ENCODE data around the gene STAG1. TPM values are rescaled to one million over a fixed set of nuclear protein-coding genes. Genes with fewer than 3 reads are reported as not detected.
A peak's percentile ranks its signal among the peaks of the same experiment; 100 is the strongest.
"Not testable (repeated sequence)": the region's sequence is repeated elsewhere in the genome, so short reads cannot be mapped to it uniquely, and the experiment has no call there.

Gene STAG1
- total RNA-seq, 1 donor = 58.6 TPM

DNA sequence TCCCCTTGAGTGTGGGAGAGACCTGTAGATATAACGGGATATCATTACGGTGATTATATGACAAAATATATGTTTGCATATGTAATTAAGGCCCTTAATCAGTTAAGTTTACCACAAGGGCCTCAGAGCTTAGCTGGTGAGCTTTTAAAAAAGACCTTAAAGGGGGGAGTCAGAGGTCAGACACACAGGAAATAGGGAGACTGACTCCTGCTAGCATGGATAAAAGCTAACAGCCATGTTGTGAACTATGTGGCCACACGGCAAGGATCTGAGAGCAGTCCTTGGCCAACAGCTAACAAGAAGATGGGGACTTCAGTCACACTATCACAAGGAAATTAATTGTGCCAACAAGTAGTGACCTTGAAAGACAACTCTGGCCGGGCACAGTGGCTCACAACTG is 3.1 kb downstream of the STAG1 start:
- Histone ChIP-seq H3K36me3 (ENCODE audit: insufficient read depth, low read length) (no peaks in the 10 kb centered on the region), H3K4me2 (ENCODE audit: insufficient read depth, low read length) (peak overlapping the region; percentile 39)

DNA sequence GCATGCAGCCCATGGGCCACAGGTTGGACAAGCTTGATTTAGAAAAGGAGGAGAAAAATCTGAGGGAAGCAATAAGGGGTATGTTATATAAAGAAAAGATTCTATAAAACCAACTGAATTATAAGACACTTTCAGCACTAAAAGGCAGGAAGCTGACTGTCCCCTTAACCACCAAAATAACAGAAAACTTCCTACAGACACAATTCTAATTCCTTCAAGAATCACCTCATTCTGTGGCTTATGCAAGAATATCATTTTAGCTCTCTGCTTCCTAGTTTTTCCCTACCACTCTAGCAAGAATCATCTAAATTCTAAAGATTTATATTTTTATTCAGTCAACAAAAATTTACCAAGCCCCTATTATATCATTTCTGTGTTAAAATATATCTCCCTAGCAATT is 6.3 kb downstream of the STAG1 start:
- H3K4me1 ChIP-seq (ENCODE audit: insufficient read depth, low read length) = peaks cover 28% of the 10 kb centered on the region

More for the DNA sequence above, 3.1 kb downstream of the STAG1 start:
- peak overlapping the region; percentile 96 for H3K27ac ChIP-seq (ENCODE audit: low read depth, low read length)
- H3K4me3 ChIP-seq (ENCODE audit: insufficient read depth, low read length) = no peak overlapping the region
- peaks cover 29% of the 10 kb centered on the region for H3K4me1 ChIP-seq (ENCODE audit: insufficient read depth, low read length)
- no peak for DNase-seq (ENCODE audit: insufficient read length, low spot score, missing footprints)
- no peaks in the 10 kb centered on the region for H3K9me3 ChIP-seq (ENCODE audit: low read depth, low read length)
- no peaks in the 10 kb centered on the region for H4K20me1 ChIP-seq (ENCODE audit: insufficient read depth, low read length)
- H3K27me3 ChIP-seq (ENCODE audit: insufficient read depth, low read length) = no peaks in the 10 kb centered on the region
- TF ChIP-seq, protein P1, sequence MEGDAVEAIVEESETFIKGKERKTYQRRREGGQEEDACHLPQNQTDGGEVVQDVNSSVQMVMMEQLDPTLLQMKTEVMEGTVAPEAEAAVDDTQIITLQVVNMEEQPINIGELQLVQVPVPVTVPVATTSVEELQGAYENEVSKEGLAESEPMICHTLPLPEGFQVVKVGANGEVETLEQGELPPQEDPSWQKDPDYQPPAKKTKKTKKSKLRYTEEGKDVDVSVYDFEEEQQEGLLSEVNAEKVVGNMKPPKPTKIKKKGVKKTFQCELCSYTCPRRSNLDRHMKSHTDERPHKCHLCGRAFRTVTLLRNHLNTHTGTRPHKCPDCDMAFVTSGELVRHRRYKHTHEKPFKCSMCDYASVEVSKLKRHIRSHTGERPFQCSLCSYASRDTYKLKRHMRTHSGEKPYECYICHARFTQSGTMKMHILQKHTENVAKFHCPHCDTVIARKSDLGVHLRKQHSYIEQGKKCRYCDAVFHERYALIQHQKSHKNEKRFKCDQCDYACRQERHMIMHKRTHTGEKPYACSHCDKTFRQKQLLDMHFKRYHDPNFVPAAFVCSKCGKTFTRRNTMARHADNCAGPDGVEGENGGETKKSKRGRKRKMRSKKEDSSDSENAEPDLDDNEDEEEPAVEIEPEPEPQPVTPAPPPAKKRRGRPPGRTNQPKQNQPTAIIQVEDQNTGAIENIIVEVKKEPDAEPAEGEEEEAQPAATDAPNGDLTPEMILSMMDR (IDR thresholded peaks at IDR 0.05; ENCODE audit: extremely low read depth, low read depth, low read length) = no peak
- peak overlapping the region; percentile 51 for H2AFZ ChIP-seq (ENCODE audit: low read length)
- H3K79me2 ChIP-seq (ENCODE audit: insufficient read depth, low read length) = peaks cover 66% of the 10 kb centered on the region

DNA sequence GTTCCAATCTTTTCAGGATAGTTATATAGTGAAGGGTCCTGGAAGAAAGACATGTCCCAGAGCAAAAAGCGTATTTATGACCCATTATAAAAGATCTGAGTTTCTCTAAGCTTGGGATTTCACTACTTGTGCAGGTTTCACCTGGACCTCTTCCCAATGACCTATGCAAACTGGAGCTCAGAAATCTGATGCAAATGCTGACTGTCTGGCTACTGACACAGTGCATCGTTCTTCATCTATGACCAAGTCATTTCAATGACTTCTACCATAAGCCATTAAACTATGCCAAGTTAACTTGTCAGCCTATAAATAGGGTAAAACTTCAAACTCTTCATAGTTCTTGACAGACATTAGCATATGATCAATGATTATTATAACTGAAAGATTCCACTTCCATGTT is 11.1 kb downstream of the STAG1 start:
- H3K27ac ChIP-seq (ENCODE audit: low read depth, low read length) = peak overlapping the region; percentile 46
- peaks cover 97% of the 10 kb centered on the region for H3K79me2 ChIP-seq (ENCODE audit: insufficient read depth, low read length)
- peaks cover 11% of the 10 kb centered on the region for H3K4me1 ChIP-seq (ENCODE audit: insufficient read depth, low read length)
- H4K20me1 ChIP-seq (ENCODE audit: insufficient read depth, low read length) = peaks cover 3% of the 10 kb centered on the region
- H3K4me3 ChIP-seq (ENCODE audit: insufficient read depth, low read length) = no peak overlapping the region
- DNase-seq (ENCODE audit: insufficient read length, low spot score, missing footprints) = no peak
- H2AFZ ChIP-seq (ENCODE audit: low read length) = no peak overlapping the region
- H3K9me3 ChIP-seq (ENCODE audit: low read depth, low read length) = no peaks in the 10 kb centered on the region
- H3K36me3 ChIP-seq (ENCODE audit: insufficient read depth, low read length) = no peaks in the 10 kb centered on the region
- no peaks in the 10 kb centered on the region for H3K27me3 ChIP-seq (ENCODE audit: insufficient read depth, low read length)
- H3K4me2 ChIP-seq (ENCODE audit: insufficient read depth, low read length) = peak overlapping the region; percentile 23
- TF ChIP-seq, protein P1 (IDR thresholded peaks at IDR 0.05; ENCODE audit: extremely low read depth, low read depth, low read length) = no peak

More for the DNA sequence above, 6.3 kb downstream of the STAG1 start:
- H4K20me1 ChIP-seq (ENCODE audit: insufficient read depth, low read length) = no peaks in the 10 kb centered on the region
- H3K27ac ChIP-seq (ENCODE audit: low read depth, low read length) = no peak overlapping the region
- H3K9me3 ChIP-seq (ENCODE audit: low read depth, low read length) = no peaks in the 10 kb centered on the region
- H3K36me3 ChIP-seq (ENCODE audit: insufficient read depth, low read length) = no peaks in the 10 kb centered on the region
- H3K4me2 ChIP-seq (ENCODE audit: insufficient read depth, low read length) = no peak overlapping the region
- H2AFZ ChIP-seq (ENCODE audit: low read length) = no peak overlapping the region
- H3K27me3 ChIP-seq (ENCODE audit: insufficient read depth, low read length) = no peaks in the 10 kb centered on the region
- peaks cover 95% of the 10 kb centered on the region for H3K79me2 ChIP-seq (ENCODE audit: insufficient read depth, low read length)
- no peak overlapping the region for H3K4me3 ChIP-seq (ENCODE audit: insufficient read depth, low read length)
- no peak for DNase-seq (ENCODE audit: insufficient read length, low spot score, missing footprints)
- TF ChIP-seq, protein P1 (IDR thresholded peaks at IDR 0.05; ENCODE audit: extremely low read depth, low read depth, low read length) = no peak

DNA sequence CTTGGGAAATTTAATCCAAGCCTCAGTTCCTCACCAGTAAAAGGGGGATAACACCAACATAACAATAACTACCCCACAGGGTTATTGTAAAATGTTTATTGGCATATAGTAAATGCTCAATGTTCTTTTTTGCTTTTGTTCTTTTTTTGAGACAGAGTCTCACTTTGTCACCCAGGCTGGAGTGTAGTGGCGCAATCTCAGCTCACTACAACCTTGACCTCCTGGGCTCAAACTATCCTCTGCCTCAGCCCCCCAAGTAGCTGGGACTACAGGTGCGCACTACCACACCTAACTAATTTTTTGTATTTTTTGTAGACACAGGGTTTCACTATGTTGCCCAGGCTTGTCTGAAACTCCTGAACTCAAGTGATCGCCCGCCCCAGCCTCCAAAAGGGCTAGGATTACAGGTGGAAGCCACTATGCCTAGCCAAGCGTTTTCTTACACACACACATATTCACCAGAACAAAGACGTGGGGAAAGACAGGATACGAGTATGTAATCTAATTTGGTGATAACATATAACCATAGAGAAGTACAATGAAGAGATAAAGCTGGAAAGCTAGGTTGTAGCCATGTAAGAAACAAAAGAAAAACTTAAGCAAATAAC is 11.7 kb downstream of the STAG1 start:
- no peak overlapping the region for H3K4me3 ChIP-seq (ENCODE audit: insufficient read depth, low read length)
- no peak for DNase-seq (ENCODE audit: insufficient read length, low spot score, missing footprints)
- no peak overlapping the region for H2AFZ ChIP-seq (ENCODE audit: low read length)
- peaks cover 3% of the 10 kb centered on the region for H4K20me1 ChIP-seq (ENCODE audit: insufficient read depth, low read length)
- TF ChIP-seq, protein P1 (IDR thresholded peaks at IDR 0.05; ENCODE audit: extremely low read depth, low read depth, low read length) = no peak
- H3K4me2 ChIP-seq (ENCODE audit: insufficient read depth, low read length) = no peak overlapping the region
- H3K9me3 ChIP-seq (ENCODE audit: low read depth, low read length) = no peaks in the 10 kb centered on the region
- H3K27me3 ChIP-seq (ENCODE audit: insufficient read depth, low read length) = no peaks in the 10 kb centered on the region
- H3K36me3 ChIP-seq (ENCODE audit: insufficient read depth, low read length) = no peaks in the 10 kb centered on the region
- H3K79me2 ChIP-seq (ENCODE audit: insufficient read depth, low read length) = peaks cover 97% of the 10 kb centered on the region
- no peak overlapping the region for H3K27ac ChIP-seq (ENCODE audit: low read depth, low read length)
- H3K4me1 ChIP-seq (ENCODE audit: insufficient read depth, low read length) = peaks cover 11% of the 10 kb centered on the region

DNA sequence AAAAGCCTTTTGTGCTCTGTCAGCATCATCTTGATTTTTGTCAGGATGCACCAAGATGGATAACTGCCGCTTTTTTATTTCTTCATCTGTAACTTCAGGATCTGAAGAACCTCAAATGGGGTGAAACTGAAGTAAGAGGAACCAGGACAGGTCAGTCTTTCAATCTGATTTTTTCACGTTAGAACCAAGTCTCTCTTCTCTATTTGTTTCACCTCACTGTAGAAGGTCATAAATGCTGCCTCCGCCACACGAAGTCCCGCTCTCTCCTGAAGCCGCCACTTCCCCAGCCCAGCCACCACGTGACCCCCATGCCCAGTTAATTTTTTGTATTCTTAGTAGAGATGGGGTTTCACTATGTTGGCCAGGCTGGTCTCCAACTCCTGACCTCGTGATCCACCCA is 15.2 kb downstream of the STAG1 start:
- not testable (repeated sequence) for H2AFZ ChIP-seq (ENCODE audit: low read length); H3K27ac ChIP-seq (ENCODE audit: low read depth, low read length); H3K4me2 ChIP-seq (ENCODE audit: insufficient read depth, low read length); DNase-seq (ENCODE audit: insufficient read length, low spot score, missing footprints); H3K4me3 ChIP-seq (ENCODE audit: insufficient read depth, low read length); H4K20me1 ChIP-seq (ENCODE audit: insufficient read depth, low read length); H3K4me1 ChIP-seq (ENCODE audit: insufficient read depth, low read length); H3K9me3 ChIP-seq (ENCODE audit: low read depth, low read length); H3K36me3 ChIP-seq (ENCODE audit: insufficient read depth, low read length); H3K27me3 ChIP-seq (ENCODE audit: insufficient read depth, low read length)
- peaks cover 96% of the 10 kb centered on the region for H3K79me2 ChIP-seq (ENCODE audit: insufficient read depth, low read length)
